Stomach (tissue), 9 donors: ENCODE measurements around the gene SPNS2. TPM values are rescaled to one million over a fixed set of nuclear protein-coding genes. Genes with fewer than 3 reads are reported as not detected.

ENCODE experiments used
- DNase-seq, 2 donors: peaks; one replicate each; pipeline versions ENCODE4 v3.0.0 to v3.0.0-alpha.2; 2013 to 2019
- H3K27ac ChIP-seq, 5 donors: fragments of 200-600 bp in 4 of 5; sonication (generic) in 4 of 5; one replicate each; pipeline ENCODE4 v1.5.1; 2013 to 2019; ENCODE audit warnings: mild to moderate bottlenecking in 1 of 5, moderate library complexity in 1 of 5
- H3K27me3 ChIP-seq, 3 donors: fragments of 200-600 bp; sonication (generic); one replicate each; pipeline ENCODE4 v1.5.1; 2017 to 2019; ENCODE audit warnings: mixed run types in 1 of 3
- H3K36me3 ChIP-seq, 4 donors: fragments of 200-600 bp; sonication (generic); 1 replicate in 3 of 4; 2 replicates in 1 of 4; pipeline ENCODE4 v1.5.1; 2016 to 2019
- H3K4me1 ChIP-seq, 4 donors: fragments of 200-600 bp; sonication (generic); one replicate each; pipeline ENCODE4 v1.5.1; 2016 to 2019
- H3K4me3 ChIP-seq, 4 donors: fragments of 200-600 bp; sonication (generic) in 3 of 4; one replicate each; pipeline ENCODE4 v1.5.1; 2016 to 2019; ENCODE audit warnings: mild to moderate bottlenecking in 1 of 4
- H3K9me3 ChIP-seq, 4 donors: fragments of 200-600 bp; sonication (generic); one replicate each; pipeline ENCODE4 v1.5.1; 2016 to 2019
- EP300 ChIP-seq: sonication (generic); formaldehyde crosslinking; IDR thresholded peaks from one replicate; pipeline ENCODE4 v1.6.1; 2017; ENCODE audit warnings: antibody characterized with exemption
- POLR2A ChIP-seq, 4 donors: fragments of 450-650 bp; IDR thresholded peaks; one replicate each; pipeline ENCODE4 v1.6.1; 2016; ENCODE audit warnings: antibody characterized with exemption in 4 of 4, control low read depth in 2 of 4, mild to moderate bottlenecking in 1 of 4, moderate library complexity in 1 of 4
- POLR2AphosphoS5 ChIP-seq, 3 donors: sonication (generic); formaldehyde crosslinking; IDR thresholded peaks; one replicate each; pipeline ENCODE4 v1.6.1; 2016; ENCODE audit warnings: antibody characterized with exemption in 3 of 3
- WGBS, 5 donors: extraction: QIAGEN DNeasy Blood & Tissue Kit in 3 of 5; methylation state at CpG; one replicate each; pipeline versions ENCODE4 v1.1.5 to v1.1.7; 2013 to 2018; 5-methylcytosine and 5-hydroxymethylcytosine counted together
- intact Hi-C: fragments of 100-400 bp; cut with DNase I; formaldehyde crosslinking; loops from one replicate; pipeline ENCODE4 v1.15.1; 2023; ENCODE audit warnings: low total_unique reads
- polyA plus RNA-seq, 3 donors: library from polyadenylated mRNA; stranded (reverse); fragments of 200-250 nt; gene quantifications; one replicate each; pipeline ENCODE4 v1.2.3, GENCODE V29; 2013
- total RNA-seq, 5 donors: library from RNA; depleted of rRNA; stranded (reverse); fragments of >200 nt; gene quantifications; one replicate each; pipeline versions ENCODE4 v1.1.0 to v1.2.3, GENCODE V29; 2014 to 2016
- TF ChIP-seq, protein P1 (sequence below), 7 experiments: fragments of 450-650 bp in 4 of 7; fragments of 200-600 bp in 3 of 7; sonication (generic) in 3 of 7; IDR thresholded peaks; one replicate each; pipeline ENCODE4 v1.5.1; 2016 to 2019; ENCODE audit warnings: antibody characterized with exemption in 7 of 7, control low read depth in 2 of 7, mild to moderate bottlenecking in 1 of 7
- donor health status: healthy with polysubstance abuse.
- donor health status: Bipolar disorder and iron deficiency.
- donor health status: healthy.

Gene SPNS2
- total and polyA plus RNA-seq, 8 donors = 4.1 to 67.7 (median 24.3) TPM

DNA sequence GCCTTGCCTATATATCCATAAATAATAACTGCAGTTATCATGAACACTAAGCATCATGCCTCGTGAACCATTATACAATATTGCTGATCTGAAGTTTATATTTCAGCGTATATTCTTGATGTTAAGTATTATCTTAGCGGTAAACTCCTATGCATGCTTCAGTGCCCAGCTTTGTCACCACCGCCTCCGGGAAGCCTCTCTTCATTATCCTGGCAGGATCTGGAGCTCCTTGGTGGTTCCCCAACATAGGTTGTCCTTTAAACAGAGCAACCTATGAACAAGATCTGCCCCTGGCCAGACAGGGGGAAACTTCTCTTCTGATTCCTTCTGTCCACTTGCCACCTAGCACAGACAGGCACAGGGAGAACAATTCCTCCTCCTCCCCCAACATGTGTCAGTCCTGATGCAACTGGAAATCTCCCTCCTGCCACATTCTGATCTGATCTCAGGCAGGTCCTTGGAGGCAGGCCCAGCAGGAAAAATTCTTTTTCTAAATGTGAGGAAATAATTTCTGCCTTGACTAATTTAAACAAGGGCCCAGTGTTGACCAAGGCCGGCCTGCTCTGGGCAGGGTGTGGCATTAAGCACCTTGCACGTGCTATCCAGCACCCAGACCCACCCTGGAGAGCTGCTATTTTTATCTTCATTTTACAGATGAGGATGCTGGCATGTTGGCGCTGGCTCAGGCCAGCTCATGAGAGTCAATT, 22.4 kb downstream of the SPNS2 start:
- H3K27me3 ChIP-seq = no peaks in the 10 kb centered on the region
- H3K27ac ChIP-seq = peak overlapping the region; percentile 61 to 88 (median 80)
- H3K36me3 ChIP-seq = peaks cover 0 to 19% (median 3%) of the 10 kb centered on the region in 4 donors
- H3K9me3 ChIP-seq = no peaks in the 10 kb centered on the region
- intact Hi-C loops = no loop called here
- DNase-seq = peak; percentile 86 to 88
- H3K4me3 ChIP-seq = no peak overlapping the region
- TF ChIP-seq POLR2AphosphoS5 (IDR thresholded peaks at IDR 0.05) (peak in 2 of 3 donors; percentile 50 to 76), POLR2A (IDR thresholded peaks at IDR 0.05) (no peak)
- 56 to 69% (median 60%) methylated on average over 8 of the region's 8 CpGs for WGBS, 5 donors
- peaks cover 44 to 61% (median 48%) of the 10 kb centered on the region in 4 donors for H3K4me1 ChIP-seq

DNA sequence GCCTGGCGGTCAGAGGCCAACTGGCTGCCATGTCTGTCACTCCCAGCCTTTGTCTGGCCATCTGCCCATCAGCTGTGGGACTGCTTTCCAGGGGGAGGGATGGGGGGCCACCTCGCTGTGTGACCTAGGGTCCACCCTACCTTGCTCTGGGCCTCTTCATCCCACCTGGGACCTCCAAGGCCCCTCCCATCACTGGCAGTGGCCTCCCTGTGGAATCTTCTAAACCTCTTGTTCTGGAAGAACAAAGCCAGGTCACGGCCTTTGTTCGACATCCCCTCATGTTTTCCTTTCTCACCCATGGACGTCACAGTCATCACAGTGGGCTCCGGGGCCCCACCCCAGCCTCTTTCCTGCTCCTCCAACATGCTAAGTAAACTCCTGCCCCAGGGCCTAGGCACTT, 24.0 kb downstream of the SPNS2 start:
- Histone ChIP-seq H3K27me3 (no peaks in the 10 kb centered on the region), H3K9me3 (no peaks in the 10 kb centered on the region), H3K4me1 (peaks cover 33 to 52% (median 42%) of the 10 kb centered on the region in 4 donors), H3K27ac (peak overlapping the region; percentile 52 to 88 (median 80)), H3K4me3 (no peak overlapping the region), H3K36me3 (peaks cover 0 to 23% (median 3%) of the 10 kb centered on the region in 4 donors)
- TF ChIP-seq POLR2AphosphoS5 (IDR thresholded peaks at IDR 0.05) (no peak), EP300 (no peak), POLR2A (IDR thresholded peaks at IDR 0.05) (no peak)
- TF ChIP-seq, protein P1, sequence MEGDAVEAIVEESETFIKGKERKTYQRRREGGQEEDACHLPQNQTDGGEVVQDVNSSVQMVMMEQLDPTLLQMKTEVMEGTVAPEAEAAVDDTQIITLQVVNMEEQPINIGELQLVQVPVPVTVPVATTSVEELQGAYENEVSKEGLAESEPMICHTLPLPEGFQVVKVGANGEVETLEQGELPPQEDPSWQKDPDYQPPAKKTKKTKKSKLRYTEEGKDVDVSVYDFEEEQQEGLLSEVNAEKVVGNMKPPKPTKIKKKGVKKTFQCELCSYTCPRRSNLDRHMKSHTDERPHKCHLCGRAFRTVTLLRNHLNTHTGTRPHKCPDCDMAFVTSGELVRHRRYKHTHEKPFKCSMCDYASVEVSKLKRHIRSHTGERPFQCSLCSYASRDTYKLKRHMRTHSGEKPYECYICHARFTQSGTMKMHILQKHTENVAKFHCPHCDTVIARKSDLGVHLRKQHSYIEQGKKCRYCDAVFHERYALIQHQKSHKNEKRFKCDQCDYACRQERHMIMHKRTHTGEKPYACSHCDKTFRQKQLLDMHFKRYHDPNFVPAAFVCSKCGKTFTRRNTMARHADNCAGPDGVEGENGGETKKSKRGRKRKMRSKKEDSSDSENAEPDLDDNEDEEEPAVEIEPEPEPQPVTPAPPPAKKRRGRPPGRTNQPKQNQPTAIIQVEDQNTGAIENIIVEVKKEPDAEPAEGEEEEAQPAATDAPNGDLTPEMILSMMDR (IDR thresholded peaks at IDR 0.05) = no peak
- no peak for DNase-seq
- intact Hi-C loops = no loop called here
- 81 to 88% (median 86%) methylated on average over 6 of the region's 6 CpGs for WGBS, 5 donors

DNA sequence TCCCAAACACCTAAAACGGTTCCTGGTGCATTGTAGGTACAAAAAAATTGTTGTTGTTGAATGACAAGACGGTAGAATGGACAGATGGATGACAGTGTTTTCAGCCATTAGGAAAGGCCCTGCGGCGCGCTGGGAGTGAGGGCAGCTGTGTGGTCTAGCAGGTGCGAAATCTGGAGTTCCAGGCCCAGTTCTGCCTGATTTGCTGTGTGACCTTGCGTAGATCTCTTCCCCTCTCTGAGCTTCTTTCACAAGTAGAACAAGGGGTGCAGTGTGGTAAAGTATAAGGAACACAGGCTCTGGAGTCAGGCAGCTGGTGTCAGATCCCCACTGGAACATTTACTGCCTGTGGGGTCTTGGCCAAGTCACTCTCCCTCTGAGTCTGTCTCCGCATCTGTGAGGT, 25.3 kb downstream of the SPNS2 start:
- Histone ChIP-seq H3K4me1 (peaks cover 27 to 44% (median 37%) of the 10 kb centered on the region in 4 donors), H3K27me3 (no peaks in the 10 kb centered on the region), H3K27ac (no peak overlapping the region), H3K4me3 (no peak overlapping the region), H3K36me3 (peaks cover 0 to 23% (median 5%) of the 10 kb centered on the region in 4 donors), H3K9me3 (no peaks in the 10 kb centered on the region)
- DNase-seq = no peak
- intact Hi-C loops = no loop called here
- TF ChIP-seq POLR2A (IDR thresholded peaks at IDR 0.05) = no peak
- TF ChIP-seq EP300 = no peak
- TF ChIP-seq, protein P1 (IDR thresholded peaks at IDR 0.05) = no peak
- TF ChIP-seq POLR2AphosphoS5 (IDR thresholded peaks at IDR 0.05) = no peak
- WGBS, 5 donors = 84 to 96% (median 86%) methylated on average over 8 of the region's 8 CpGs

DNA sequence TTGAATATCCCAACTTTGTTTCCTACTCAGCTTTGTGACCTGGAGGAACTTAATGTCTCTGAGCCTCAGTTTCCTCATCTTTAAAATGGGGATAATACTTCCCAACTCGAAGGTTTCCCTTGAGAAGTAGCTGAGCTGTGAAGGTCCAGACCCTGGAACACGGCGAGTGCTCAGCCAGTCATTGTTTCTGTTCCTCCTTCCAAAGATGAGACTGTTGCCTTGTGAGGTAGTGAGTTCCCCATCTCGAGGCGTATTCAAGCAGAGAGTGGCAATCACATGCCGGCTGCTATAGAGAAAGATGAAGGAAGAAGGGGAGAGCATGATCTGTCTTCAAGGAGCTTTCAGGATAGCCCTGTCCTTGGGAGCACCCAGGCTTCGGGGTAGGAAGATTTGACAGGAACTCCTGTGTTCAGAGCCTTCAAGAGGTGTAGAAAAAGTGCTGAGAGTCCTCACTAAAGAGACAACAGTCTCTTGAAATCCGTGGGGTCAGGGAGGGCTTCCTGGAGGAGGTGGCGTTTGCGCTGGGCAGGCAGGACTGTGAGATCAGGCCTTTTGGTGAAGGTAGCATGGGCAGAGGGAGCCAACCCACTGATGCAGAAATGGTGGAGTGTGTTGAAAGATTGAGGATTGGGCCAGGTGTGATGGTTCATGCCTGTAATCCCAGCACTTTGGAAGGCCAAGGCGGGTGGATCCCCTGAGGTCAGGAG, 27.2 kb downstream of the SPNS2 start:
- H3K4me3 ChIP-seq = no peak overlapping the region
- peaks cover 11 to 26% (median 18%) of the 10 kb centered on the region in 4 donors for H3K4me1 ChIP-seq
- H3K27ac ChIP-seq = no peak overlapping the region
- H3K36me3 ChIP-seq = peaks cover 0 to 25% (median 6%) of the 10 kb centered on the region in 4 donors
- TF ChIP-seq POLR2A (IDR thresholded peaks at IDR 0.05) (no peak), EP300 (no peak)
- TF ChIP-seq, protein P1 (IDR thresholded peaks at IDR 0.05) = no peak
- H3K9me3 ChIP-seq = no peaks in the 10 kb centered on the region
- WGBS, 5 donors = 85 to 93% (median 92%) methylated on average over 11 of the region's 11 CpGs
- DNase-seq = no peak
- H3K27me3 ChIP-seq = no peaks in the 10 kb centered on the region
- intact Hi-C loops = no loop called here
